ENCODE results near the gene INPP5A.

Gene INPP5A

GRCh38 chr10:132585732-132586722 lies 48.4 kb downstream of the INPP5A start:
- H3K27ac ChIP-seq, result no peak overlapping the region
- no peak for TF ChIP-seq CTCF (conservative IDR thresholded peaks at IDR 0.05)

DNA sequence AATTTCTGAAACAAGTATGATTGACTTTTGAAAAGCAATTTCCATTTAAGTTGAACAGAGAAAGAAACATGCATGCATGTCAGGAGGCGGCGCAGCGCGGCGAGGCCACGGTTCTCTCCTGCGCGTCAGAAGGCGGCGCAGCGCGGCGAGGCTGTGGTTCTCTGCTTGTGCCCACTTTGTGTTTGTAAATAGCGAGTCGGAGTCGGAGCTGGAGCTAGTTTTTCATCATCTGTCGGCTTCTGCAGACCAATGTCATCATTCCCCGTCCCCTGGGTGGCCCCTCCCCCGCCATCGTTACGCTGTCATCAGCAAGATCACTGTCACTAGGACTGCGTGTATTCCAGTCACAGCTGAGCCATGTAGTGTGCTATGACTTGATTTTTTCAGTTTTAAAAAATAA lies 49.2 kb downstream of the INPP5A start:
- H3K27ac ChIP-seq, result no peak overlapping the region
- TF ChIP-seq CTCF (conservative IDR thresholded peaks at IDR 0.05), result no peak

DNA sequence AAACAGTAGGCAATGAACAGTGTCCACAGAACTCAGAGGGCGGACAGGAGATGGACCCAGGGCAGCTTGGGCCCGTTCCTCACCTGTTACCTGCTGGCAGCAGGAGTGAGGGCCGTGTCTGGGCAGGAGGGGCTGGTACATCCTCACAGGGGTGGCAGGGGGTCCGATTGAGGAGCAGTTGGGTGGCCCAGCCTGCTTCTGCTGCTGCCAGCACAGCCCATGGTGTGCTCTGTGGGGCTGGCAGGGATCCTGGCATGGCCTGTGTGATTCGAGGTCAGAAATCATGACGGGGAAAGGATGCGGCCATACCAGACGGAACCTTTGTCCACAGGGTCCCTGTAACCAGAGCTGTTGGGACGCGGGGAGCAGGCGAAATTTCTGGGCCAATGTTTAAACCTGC lies 49.6 kb downstream of the INPP5A start:
- no peak for TF ChIP-seq CTCF (conservative IDR thresholded peaks at IDR 0.05)
- H3K27ac ChIP-seq, result no peak overlapping the region

GRCh38 chr10:132588301-132589013 lies 50.9 kb downstream of the INPP5A start:
- H3K27ac ChIP-seq, result no peak overlapping the region
- TF ChIP-seq CTCF (conservative IDR thresholded peaks at IDR 0.05), result no peak

DNA sequence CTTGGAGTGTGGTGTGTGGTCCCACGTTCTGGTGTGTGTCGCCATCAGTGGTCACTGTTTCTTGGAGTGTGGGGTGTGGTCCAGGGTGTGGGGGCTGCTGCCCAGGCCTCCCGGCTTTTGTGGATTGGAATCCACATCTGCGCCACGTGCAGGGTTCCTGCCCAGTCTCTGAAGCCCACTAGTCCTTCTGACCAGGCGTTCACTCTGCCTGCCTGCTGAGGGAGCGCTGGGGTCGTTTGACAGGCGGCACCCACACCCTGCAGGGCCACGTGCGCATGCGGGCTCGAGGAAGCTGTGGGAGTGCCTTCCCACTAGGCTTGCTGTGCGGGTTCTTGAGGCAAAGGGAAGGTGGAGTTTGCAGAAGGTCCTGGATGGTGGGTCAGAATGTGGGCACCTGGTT lies 51.4 kb downstream of the INPP5A start:
- H3K27ac ChIP-seq, result no peak overlapping the region

DNA sequence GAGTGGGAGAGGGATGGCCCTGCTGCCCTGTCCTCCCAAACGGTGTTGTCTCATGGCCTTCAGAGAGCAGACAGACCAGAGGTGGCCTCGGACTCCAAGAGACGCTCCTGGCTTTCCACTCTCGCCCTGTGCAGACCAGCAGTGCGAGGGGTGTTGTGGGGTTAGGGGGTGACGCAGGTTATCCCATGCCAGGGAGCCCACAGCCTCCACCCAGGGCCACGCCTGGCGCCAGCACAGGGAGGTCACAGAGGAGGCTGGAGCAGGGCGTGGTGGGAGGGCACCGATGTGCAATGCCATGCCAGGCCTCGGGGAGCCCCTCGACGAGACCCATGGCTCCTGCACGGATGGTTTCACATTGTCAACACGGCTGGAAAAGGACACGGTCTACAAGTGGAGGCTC lies 52.1 kb downstream of the INPP5A start:
- no peak for TF ChIP-seq CTCF (conservative IDR thresholded peaks at IDR 0.05)
- no peak overlapping the region for H3K27ac ChIP-seq

More for the DNA sequence above, 51.4 kb downstream of the INPP5A start:
- no peak for TF ChIP-seq CTCF (conservative IDR thresholded peaks at IDR 0.05)

DNA sequence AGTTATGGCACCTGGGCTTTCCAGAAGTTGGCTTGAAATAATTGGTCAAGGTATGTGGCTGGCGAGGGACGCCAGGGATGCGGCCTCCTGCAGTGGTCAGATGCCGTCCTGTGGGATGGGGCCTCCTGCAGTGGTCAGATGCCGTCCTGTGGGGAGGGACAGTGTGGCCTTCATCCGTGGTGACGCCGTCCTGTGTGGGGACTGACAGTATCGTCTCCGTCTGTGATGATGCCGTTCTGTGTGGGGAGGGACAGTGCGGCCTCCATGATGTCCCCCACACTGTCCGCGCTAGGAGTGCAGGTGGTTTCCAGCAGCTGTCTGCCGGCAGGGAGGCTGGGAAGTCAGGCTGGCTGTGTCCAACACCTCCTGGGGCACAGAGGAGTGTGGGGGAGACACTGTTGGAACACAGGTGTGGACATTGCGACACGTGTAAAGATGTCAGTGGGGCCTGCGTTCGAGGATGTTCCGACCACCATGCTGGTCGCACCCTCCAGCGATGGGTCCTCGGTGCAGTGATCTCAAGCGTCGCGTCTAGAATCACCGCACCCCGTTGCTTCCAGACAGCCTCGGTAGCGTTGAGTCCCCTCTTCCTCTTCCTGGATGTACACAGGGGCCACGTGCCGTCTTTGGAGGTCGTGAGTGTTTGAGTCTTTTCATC lies 52.6 kb downstream of the INPP5A start:
- no peak for TF ChIP-seq CTCF (conservative IDR thresholded peaks at IDR 0.05)
- no peak overlapping the region for H3K27ac ChIP-seq

Data from VCaP (cell line).